Neuronal stem cell (in vitro differentiated cells): ENCODE results near the gene CCDC183.
"Not testable (repeated sequence)": the region's sequence is repeated elsewhere in the genome, so short reads cannot be mapped to it uniquely, and the experiment has no call there.

ENCODE experiments used
- DNase-seq: peaks from one replicate; pipeline ENCODE4 v3.0.0-alpha.2; 2013; ENCODE audit warnings: low spot score
- H2AFZ ChIP-seq: one replicate; pipeline ENCODE4 v1.6.1; 2013; ENCODE audit warnings: mild to moderate bottlenecking, low read length, inconsistent platforms
- H2AK5ac ChIP-seq: 2 replicates; pipeline ENCODE4 v1.6.1; 2013; ENCODE audit warnings: low read depth, mild to moderate bottlenecking, inconsistent platforms, low read length, moderate library complexity, mixed read lengths
- H2BK120ac ChIP-seq: 2 replicates; pipeline ENCODE4 v1.6.1; 2013; ENCODE audit warnings: low read depth, mild to moderate bottlenecking, inconsistent platforms, low read length, moderate library complexity, mixed read lengths
- H2BK12ac ChIP-seq: one replicate; pipeline ENCODE4 v1.6.1; 2013; ENCODE audit warnings: low read length, inconsistent platforms
- H2BK15ac ChIP-seq: 2 replicates; pipeline ENCODE4 v1.6.1; 2013; ENCODE audit warnings: mild to moderate bottlenecking, low read length, inconsistent platforms, mixed read lengths
- H2BK5ac ChIP-seq: one replicate; pipeline ENCODE4 v1.6.1; 2013; ENCODE audit warnings: inconsistent platforms, mild to moderate bottlenecking, low read length, moderate library complexity
- H3K14ac ChIP-seq: one replicate; pipeline ENCODE4 v1.6.1; 2013; ENCODE audit warnings: low read length, inconsistent platforms
- H3K18ac ChIP-seq: 2 replicates; pipeline ENCODE4 v1.6.1; 2013; ENCODE audit warnings: low read length, inconsistent platforms
- H3K23ac ChIP-seq: 2 replicates; pipeline ENCODE4 v1.6.1; 2013; ENCODE audit warnings: low read depth, mild to moderate bottlenecking, mixed read lengths, low read length, inconsistent platforms; ENCODE audit not compliant: poor library complexity
- H3K27ac ChIP-seq: replicated peaks from 3 replicates; pipeline ENCODE4 v1.5.1; 2013; ENCODE audit warnings: low read length, inconsistent platforms
- H3K27me3 ChIP-seq, 3 experiments: 2 replicates each; pipeline ENCODE4 v1.6.1; 2013; ENCODE audit warnings: low read length in 3 of 3, mild to moderate bottlenecking in 2 of 3, inconsistent platforms in 1 of 3, low read depth in 1 of 3, mixed read lengths in 1 of 3, moderate library complexity in 1 of 3; ENCODE audit not compliant: control insufficient read depth in 3 of 3, insufficient read depth in 3 of 3
- H3K36me3 ChIP-seq, 2 donors: replicated peaks in 1 of 2; 2 replicates each; pipeline ENCODE4 v1.6.1; 2013; ENCODE audit warnings: low read length in 2 of 2; ENCODE audit not compliant: control insufficient read depth in 2 of 2, insufficient read depth in 2 of 2
- H3K4ac ChIP-seq: 2 replicates; pipeline ENCODE4 v1.6.1; 2013; ENCODE audit warnings: inconsistent platforms, mild to moderate bottlenecking, low read length, moderate library complexity
- H3K4me1 ChIP-seq, 2 donors: 1 replicate in 1 of 2; 2 replicates in 1 of 2; pipeline ENCODE4 v1.6.1; 2013; ENCODE audit warnings: low read length in 2 of 2, low read depth in 1 of 2; ENCODE audit not compliant: control insufficient read depth in 2 of 2, insufficient read depth in 1 of 2
- H3K4me2 ChIP-seq: one replicate; pipeline ENCODE4 v1.6.1; 2013; ENCODE audit warnings: mild to moderate bottlenecking, low read length, inconsistent platforms; ENCODE audit not compliant: insufficient read depth, poor library complexity, severe bottlenecking
- H3K4me3 ChIP-seq, 2 donors: 2 replicates each; pipeline ENCODE4 v1.5.1; 2013; ENCODE audit warnings: low read length in 2 of 2, mild to moderate bottlenecking in 2 of 2, inconsistent platforms in 1 of 2, moderate library complexity in 1 of 2
- H3K79me1 ChIP-seq: one replicate; pipeline ENCODE4 v1.6.1; 2013; ENCODE audit warnings: low read depth, mild to moderate bottlenecking, inconsistent platforms, low read length, moderate library complexity
- H3K9ac ChIP-seq: one replicate; pipeline ENCODE4 v1.6.1; 2013; ENCODE audit warnings: mild to moderate bottlenecking, low read depth, low read length, inconsistent platforms; ENCODE audit not compliant: poor library complexity
- H3K9me3 ChIP-seq, 2 donors: replicated peaks in 1 of 2; 2 replicates each; pipeline versions ENCODE3 to v1.6.1; 2013; ENCODE audit warnings: low read length in 2 of 2, mild to moderate bottlenecking in 2 of 2, inconsistent platforms in 1 of 2, low read depth in 1 of 2, mixed read lengths in 1 of 2, moderate library complexity in 1 of 2; ENCODE audit not compliant: control insufficient read depth in 2 of 2, insufficient read depth in 1 of 2
- H4K8ac ChIP-seq: one replicate; pipeline ENCODE4 v1.6.1; 2013; ENCODE audit warnings: low read depth, mild to moderate bottlenecking, inconsistent platforms, low read length, moderate library complexity
- H4K91ac ChIP-seq: one replicate; pipeline ENCODE4 v1.6.1; 2013; ENCODE audit warnings: low read length, low read depth, mild to moderate bottlenecking, inconsistent platforms; ENCODE audit not compliant: poor library complexity
- WGBS, 2 donors: extraction: QIAGEN DNeasy Blood & Tissue Kit; methylation state at CpG; one replicate each; pipeline ENCODE4 v1.1.7; 2013; ENCODE audit warnings: missing lambda C conversion rate in 2 of 2, mixed read lengths in 1 of 2; ENCODE audit not compliant: insufficient read length in 2 of 2, insufficient replicate concordance in 1 of 2; ENCODE audit errors: extremely low coverage in 2 of 2; 5-methylcytosine and 5-hydroxymethylcytosine counted together

CCDC183 gene

DNA sequence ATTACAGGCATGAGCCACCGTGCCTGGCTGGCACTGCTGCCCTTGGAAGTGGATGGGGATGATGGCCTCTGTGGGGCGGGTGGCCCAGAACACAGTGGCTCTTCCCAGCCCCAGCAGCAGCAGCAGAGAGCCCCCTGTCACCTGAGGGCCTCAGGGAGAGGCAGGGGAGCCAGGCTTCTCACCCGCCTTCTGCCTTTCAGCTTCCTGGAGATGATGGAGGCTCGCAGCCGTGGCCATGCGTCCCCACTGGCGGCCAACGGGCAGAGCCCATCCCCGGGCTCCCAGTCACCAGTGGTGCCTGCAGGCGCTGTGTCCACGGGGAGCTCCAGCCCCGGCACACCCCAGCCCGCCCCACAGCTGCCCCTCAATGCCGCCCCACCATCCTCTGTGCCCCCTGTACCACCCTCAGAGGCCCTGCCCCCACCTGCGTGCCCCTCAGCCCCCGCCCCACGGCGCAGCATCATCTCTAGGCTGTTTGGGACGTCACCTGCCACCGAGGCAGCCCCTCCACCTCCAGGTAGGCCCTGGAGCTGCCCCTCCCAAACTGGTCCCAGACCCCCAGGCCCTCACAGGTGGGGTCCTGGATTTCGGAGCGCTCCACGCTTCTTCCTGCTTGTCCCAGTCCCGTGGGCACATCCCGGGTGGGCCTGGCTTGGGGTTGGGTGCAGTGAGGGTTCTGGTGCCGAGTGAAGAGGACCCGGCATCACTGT lies 41.2 kb downstream of the CCDC183 start:
- Histone ChIP-seq H3K27ac (no peak overlapping the region), H2AFZ (no peak overlapping the region), H2BK5ac (no peak overlapping the region), H3K9me3 (no peaks in the 10 kb centered on the region), H2BK12ac (no peak overlapping the region), H3K79me1 (peaks cover 10% of the 10 kb centered on the region), H2BK120ac (no peak overlapping the region), H3K14ac (no peak overlapping the region), H4K91ac (no peak overlapping the region), H3K4me2 (no peak overlapping the region), H3K4me3 (no peak overlapping the region), H3K9ac (no peak overlapping the region), H2BK15ac (no peak overlapping the region), H3K23ac (peak overlapping the region; percentile 80), H3K36me3 (peaks cover 19 to 69% of the 10 kb centered on the region in 2 donors), H2AK5ac (no peak overlapping the region), H3K18ac (peak overlapping the region; percentile 48), H3K4me1 (peaks cover 23 to 25% of the 10 kb centered on the region in 2 donors), H3K4ac (no peak overlapping the region), H4K8ac (no peak overlapping the region), H3K27me3 (no peaks in the 10 kb centered on the region)
- DNase-seq: no peak
- no CpG with 5 or more reads among the region's 27 CpGs for WGBS, 2 donors

DNA sequence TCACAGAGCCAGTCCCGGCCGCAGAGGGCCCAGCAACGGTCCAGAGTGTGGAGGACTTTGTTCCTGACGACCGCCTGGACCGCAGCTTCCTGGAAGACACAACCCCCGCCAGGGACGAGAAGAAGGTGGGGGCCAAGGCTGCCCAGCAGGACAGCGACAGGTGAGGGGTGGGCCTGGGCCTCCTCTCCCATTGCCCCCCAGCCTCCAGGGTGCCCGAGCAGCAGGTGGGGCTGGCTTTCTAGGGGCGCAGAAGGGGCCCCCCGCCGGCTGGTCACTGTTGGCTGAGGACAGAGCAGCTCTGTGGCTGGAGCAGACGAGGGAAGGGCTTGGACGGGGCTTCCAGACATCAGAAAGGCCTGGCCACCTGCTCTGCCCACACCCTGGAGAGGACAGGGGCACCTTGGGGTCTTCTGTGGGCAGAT lies 41.7 kb downstream of the CCDC183 start:
- not testable (repeated sequence) for H3K14ac ChIP-seq, H2BK12ac ChIP-seq, H3K27me3 ChIP-seq, H2AFZ ChIP-seq, DNase-seq, H4K8ac ChIP-seq, H2BK5ac ChIP-seq, H3K4ac ChIP-seq, H3K27ac ChIP-seq, H4K91ac ChIP-seq, H2BK15ac ChIP-seq, H3K4me3 ChIP-seq, H2AK5ac ChIP-seq, H3K9me3 ChIP-seq, H3K4me2 ChIP-seq, H3K9ac ChIP-seq, H2BK120ac ChIP-seq
- Histone ChIP-seq H3K23ac (peak overlapping the region; percentile 80), H3K18ac (peak overlapping the region; percentile 48), H3K36me3 (peaks cover 15 to 64% of the 10 kb centered on the region in 2 donors), H3K79me1 (peaks cover 12% of the 10 kb centered on the region), H3K4me1 (peaks cover 26% of the 10 kb centered on the region in 2 donors)
- WGBS, 2 donors: no CpG with 5 or more reads among the region's 15 CpGs

DNA sequence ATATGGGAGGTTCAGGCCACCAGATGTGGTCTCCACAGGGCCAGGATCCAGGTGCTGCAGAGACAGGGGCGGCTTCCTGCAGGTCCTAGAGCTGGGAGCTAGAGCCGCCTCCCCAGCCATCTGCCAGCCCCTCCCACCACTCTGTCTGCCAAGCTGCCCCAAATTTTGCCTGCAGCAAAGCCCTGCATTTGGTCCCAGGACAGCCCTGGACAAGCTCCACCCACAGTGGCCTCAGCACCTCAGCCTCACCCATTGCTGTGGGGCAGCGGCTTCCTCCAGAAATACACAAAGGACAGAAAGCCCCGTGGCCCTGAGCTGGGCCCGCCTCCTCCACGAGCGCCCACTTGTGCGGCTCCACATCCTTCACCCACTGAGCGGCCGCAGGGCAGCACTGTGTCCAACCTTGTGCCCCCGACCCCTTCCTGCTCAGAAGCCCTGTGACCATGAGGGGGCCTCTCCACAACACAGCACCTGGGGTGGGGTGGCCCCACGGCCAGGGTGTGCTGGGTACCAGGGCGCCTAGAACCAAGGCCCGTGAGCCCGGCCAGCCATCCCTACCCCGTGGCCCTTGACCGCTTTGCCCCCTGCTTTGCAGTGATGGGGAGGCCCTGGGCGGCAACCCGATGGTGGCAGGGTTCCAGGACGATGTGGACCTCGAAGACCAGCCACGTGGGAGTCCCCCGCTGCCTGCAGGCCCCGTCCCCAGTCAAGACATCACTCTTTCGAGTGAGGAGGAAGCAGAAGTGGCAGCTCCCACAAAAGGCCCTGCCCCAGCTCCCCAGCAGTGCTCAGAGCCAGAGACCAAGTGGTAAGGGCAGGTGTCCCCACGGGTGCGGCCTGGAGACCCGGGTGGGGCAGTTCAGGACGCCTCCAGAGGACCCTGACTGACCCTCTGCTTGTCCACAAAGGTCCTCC lies 42.4 kb downstream of the CCDC183 start:
- peak overlapping the region; percentile 65 for H3K23ac ChIP-seq
- H3K27me3 ChIP-seq: no peaks in the 10 kb centered on the region
- H2AK5ac ChIP-seq: peak overlapping the region; percentile 75
- no peak overlapping the region for H3K4me3 ChIP-seq
- H3K36me3 ChIP-seq: peaks cover 15 to 64% of the 10 kb centered on the region in 2 donors
- H3K79me1 ChIP-seq: peaks cover 12% of the 10 kb centered on the region
- H3K4me1 ChIP-seq: peaks cover 26 to 28% of the 10 kb centered on the region in 2 donors
- DNase-seq: no peak
- peak overlapping the region; percentile 13 for H3K18ac ChIP-seq
- H3K4me2 ChIP-seq: no peak overlapping the region
- no peak overlapping the region for H2BK120ac ChIP-seq
- H4K91ac ChIP-seq: no peak overlapping the region
- peak overlapping the region; percentile 82 for H3K14ac ChIP-seq
- no peak overlapping the region for H2AFZ ChIP-seq
- no peak overlapping the region for H3K4ac ChIP-seq
- H3K27ac ChIP-seq: no peak overlapping the region
- no CpG with 5 or more reads among the region's 29 CpGs for WGBS, 2 donors
- no peak overlapping the region for H3K9ac ChIP-seq
- peak overlapping the region; percentile 82 for H4K8ac ChIP-seq
- no peak overlapping the region for H2BK5ac ChIP-seq
- no peak overlapping the region for H2BK15ac ChIP-seq
- no peak overlapping the region for H2BK12ac ChIP-seq
- H3K9me3 ChIP-seq: no peaks in the 10 kb centered on the region
